Activated B cell treated with CpG ODN at 0.5 μM for 24 hours (primary cell): Measurements from ENCODE around the gene PLAC8. TPM values are rescaled to one million over a fixed set of nuclear protein-coding genes. Genes with fewer than 3 reads are reported as not detected.
"Not testable (repeated sequence)": the region's sequence is repeated elsewhere in the genome, so short reads cannot be mapped to it uniquely, and the experiment has no call there.

ENCODE experiments used
- ATAC-seq: fragments of 200-7000 bp; cut with Tn5 transposase; one replicate; pipeline ENCODE4 v1.10.0; 2021; ENCODE audit warnings: low read depth, mild to moderate bottlenecking, moderate library complexity
- CTCF ChIA-PET: fragments of 350-600 bp; sonication (Branson Sonifier 250); formaldehyde crosslinking; loops from one replicate; lab custom pipeline; 2021; ENCODE audit warnings: antibody characterized with exemption; lab: Charles Lee
- POLR2A ChIA-PET: fragments of 350-600 bp; sonication (Branson Sonifier 250); formaldehyde crosslinking; loops from one replicate; lab custom pipeline; 2021; ENCODE audit warnings: antibody characterized with exemption; lab: Charles Lee
- DNase-seq: peaks from one replicate; pipeline ENCODE4 v3.0.0; 2022
- H3K27ac Mint-ChIP-seq: one replicate; pipeline ENCODE4 v1.8.0; 2020; ENCODE audit warnings: mixed read lengths
- H3K27me3 Mint-ChIP-seq: one replicate; pipeline ENCODE4 v1.8.0; 2021; ENCODE audit warnings: mixed read lengths
- H3K36me3 Mint-ChIP-seq: one replicate; pipeline ENCODE4 v1.8.0; 2021; ENCODE audit warnings: low read depth, mixed read lengths
- H3K4me1 Mint-ChIP-seq: one replicate; pipeline ENCODE4 v1.8.0; 2021; ENCODE audit warnings: mixed read lengths
- H3K4me3 Mint-ChIP-seq: one replicate; pipeline ENCODE4 v1.8.0; 2020; ENCODE audit warnings: mild to moderate bottlenecking, mixed read lengths
- H3K9me3 Mint-ChIP-seq: one replicate; pipeline ENCODE4 v1.8.0; 2020; ENCODE audit warnings: mixed read lengths
- CTCF ChIP-seq: fragments of 200-600 bp; IDR thresholded peaks from one replicate; pipeline ENCODE4 v1.8.0; 2022; ENCODE audit warnings: antibody characterized with exemption, mild to moderate bottlenecking
- intact Hi-C: fragments of 100-400 bp; cut with micrococcal nuclease; formaldehyde crosslinking; loops from one replicate; pipeline ENCODE4 v1.15.1; 2024
- total RNA-seq: library from RNA; stranded (reverse); gene quantifications from 2 replicates; pipeline ENCODE4 v1.2.3, GENCODE V29; 2022

The PLAC8 gene
- total RNA-seq, 1 donor from 2014 or later = 142 TPM

GRCh38 chr4:83054928-83055327 lies 59.6 kb downstream of the PLAC8 start:
- H3K4me1 Mint-ChIP-seq = peaks cover 2% of the 10 kb centered on the region
- H3K4me3 Mint-ChIP-seq = no peak overlapping the region
- no peaks in the 10 kb centered on the region for H3K27me3 Mint-ChIP-seq
- peaks cover 56% of the 10 kb centered on the region for H3K36me3 Mint-ChIP-seq
- DNase-seq (no peak), ATAC-seq (no peak)
- no peak for TF ChIP-seq CTCF
- no peak overlapping the region for H3K27ac Mint-ChIP-seq
- intact Hi-C loops = loop anchor here (1.0 to 5.0 kb wide), 3 partner anchors 205 to 587 kb away; no protein-coding TSS in a partner anchor
- H3K9me3 Mint-ChIP-seq = no peaks in the 10 kb centered on the region
- POLR2A ChIA-PET = interaction anchor here (1.1 kb wide), 1 partner anchor 230 kb away, joined by 5 read pairs; the partner anchor contains the start of gene COQ2
- CTCF ChIA-PET = interaction anchor here (0.8 to 6.0 kb wide), 5 partner anchors 126 to 227 kb away, joined by 3 to 61 read pairs (median 3); partner anchors contain the start of gene COQ2

DNA sequence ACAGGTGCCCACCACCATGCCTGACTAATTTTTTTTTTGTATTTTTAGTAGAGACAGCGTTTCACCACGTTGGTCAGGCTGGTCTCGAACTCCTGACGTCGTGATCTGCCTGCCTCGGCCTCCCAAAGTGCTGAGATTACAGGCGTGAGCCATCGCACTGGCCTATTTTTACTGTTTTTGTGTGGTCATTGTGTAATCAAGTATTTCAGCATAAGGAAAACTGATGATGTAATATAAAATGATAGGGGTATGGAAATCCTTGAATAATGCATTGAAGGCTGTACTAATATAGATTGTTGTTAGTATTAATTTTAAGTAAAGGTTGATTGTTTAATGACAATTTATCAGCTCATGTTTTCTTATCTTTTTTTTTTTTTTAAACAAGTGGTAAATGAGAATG lies 65.7 kb downstream of the PLAC8 start:
- H3K36me3 Mint-ChIP-seq = peaks cover 49% of the 10 kb centered on the region
- POLR2A ChIA-PET = interaction anchor here (0.6 kb wide), 1 partner anchor 32 kb away, joined by 7 read pairs; no protein-coding TSS in a partner anchor
- H3K4me3 Mint-ChIP-seq, H3K4me1 Mint-ChIP-seq, H3K27ac Mint-ChIP-seq, intact Hi-C loops, DNase-seq, H3K27me3 Mint-ChIP-seq, H3K9me3 Mint-ChIP-seq, ATAC-seq: not testable (repeated sequence)
- CTCF ChIA-PET = interaction anchor here (1.2 kb wide), 1 partner anchor 235 kb away, joined by 3 read pairs; the partner anchor contains the start of gene COQ2

DNA sequence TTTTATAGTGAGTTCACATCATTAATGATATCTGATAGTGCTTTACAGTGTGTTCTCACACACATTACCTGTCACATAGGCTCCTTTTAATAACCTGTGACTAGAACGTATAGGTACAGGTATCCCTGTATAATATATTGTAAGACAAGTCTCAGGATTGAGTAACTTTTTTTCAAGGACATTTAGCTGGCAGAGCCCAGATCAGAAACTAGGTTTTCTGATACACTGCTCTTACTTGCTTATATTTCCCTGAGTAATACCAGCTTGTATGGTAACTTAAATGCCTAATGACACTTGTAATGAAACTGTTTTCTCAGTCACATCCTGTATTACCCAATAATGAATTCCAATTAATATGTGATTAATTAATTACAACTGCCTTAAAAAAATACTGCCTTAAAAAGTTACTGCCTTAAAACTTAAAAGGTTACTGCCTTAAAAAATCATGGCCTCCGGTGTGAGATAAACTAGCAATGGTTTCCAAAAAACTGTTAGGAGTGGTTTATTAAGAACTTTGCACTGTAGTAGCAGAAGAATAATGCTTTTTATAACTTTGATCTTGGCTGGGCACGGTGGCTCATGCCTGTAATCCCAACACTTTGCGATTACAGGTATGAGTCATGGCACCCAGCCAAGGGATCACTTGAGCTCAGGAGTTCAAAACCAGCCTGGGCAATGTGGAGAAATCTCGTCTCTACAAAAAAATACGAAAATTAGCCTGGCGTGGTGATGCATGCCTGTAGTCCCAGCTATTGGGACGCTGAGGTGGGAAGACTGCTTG lies 67.6 kb downstream of the PLAC8 start:
- no peak for TF ChIP-seq CTCF
- Mint-ChIP-seq H3K27ac (no peak overlapping the region), H3K27me3 (no peaks in the 10 kb centered on the region), H3K9me3 (no peaks in the 10 kb centered on the region), H3K36me3 (peaks cover 34% of the 10 kb centered on the region), H3K4me1 (peaks cover 5% of the 10 kb centered on the region), H3K4me3 (no peak overlapping the region)
- ATAC-seq (no peak), DNase-seq (no peak)
- intact Hi-C loops = loop anchor here (1.0 kb wide), 1 partner anchor 12 kb away; the partner anchor contains the start of gene COPS4
- POLR2A ChIA-PET = interaction anchor here (2.6 kb wide), 1 partner anchor 12 kb away, joined by 10 read pairs; the partner anchor contains the start of gene COPS4
- CTCF ChIA-PET = interaction anchor here (1.5 kb wide), 1 partner anchor 235 kb away, joined by 3 read pairs; no protein-coding TSS in a partner anchor

DNA sequence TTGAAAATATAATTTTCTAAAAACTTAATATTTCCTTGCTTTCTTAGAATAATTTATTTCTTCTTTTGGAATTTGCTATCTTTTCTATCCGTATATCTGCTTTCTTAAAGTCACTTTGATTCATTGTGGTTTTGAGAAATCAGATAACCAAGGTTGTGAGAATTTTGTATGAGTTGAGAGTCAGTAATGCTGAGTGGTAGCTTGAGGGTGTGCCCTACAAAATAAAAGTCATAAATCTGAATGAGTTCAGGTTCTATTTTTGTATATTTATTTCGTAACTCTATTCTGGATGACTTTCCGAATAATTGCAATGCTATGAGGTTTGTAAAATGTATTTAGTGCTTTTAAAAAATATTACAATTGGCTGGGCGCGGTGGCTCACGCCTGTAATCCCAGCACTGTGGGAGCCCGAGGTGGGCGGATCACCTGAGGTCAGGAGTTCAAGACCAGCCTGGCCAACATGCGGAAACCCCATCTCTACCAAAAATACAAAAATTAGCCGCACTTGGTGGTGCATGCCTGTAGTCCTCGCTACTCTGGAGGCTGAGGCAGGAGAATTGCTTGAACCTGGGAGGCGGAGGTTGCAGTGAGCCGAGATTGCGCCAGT lies 70.6 kb downstream of the PLAC8 start:
- Mint-ChIP-seq H3K9me3 (no peaks in the 10 kb centered on the region), H3K36me3 (peaks cover 16% of the 10 kb centered on the region), H3K27ac (no peak overlapping the region), H3K4me3 (no peak overlapping the region), H3K4me1 (peaks cover 13% of the 10 kb centered on the region), H3K27me3 (no peaks in the 10 kb centered on the region)
- ATAC-seq (no peak), DNase-seq (no peak)
- no peak for TF ChIP-seq CTCF
- ChIA-PET POLR2A (no interaction called here), CTCF (no interaction called here)
- intact Hi-C loops = no loop called here

- ATAC-seq, H3K4me3 Mint-ChIP-seq, CTCF ChIA-PET, intact Hi-C loops, H3K27ac Mint-ChIP-seq, DNase-seq, H3K9me3 Mint-ChIP-seq, H3K27me3 Mint-ChIP-seq: not testable (repeated sequence)
- H3K4me1 Mint-ChIP-seq = peaks cover 14% of the 10 kb centered on the region
- H3K36me3 Mint-ChIP-seq = peaks cover 14% of the 10 kb centered on the region
- POLR2A ChIA-PET = interaction anchor here (0.5 kb wide), 1 partner anchor 30 kb away, joined by 3 read pairs; no protein-coding TSS in a partner anchor
These were observed 71.4 kb downstream of the PLAC8 start for GRCh38 chr4:83043157-83043556.
